ENCODE measurements around the gene UHRF2. TPM values are rescaled to one million over a fixed set of nuclear protein-coding genes. Genes with fewer than 3 reads are reported as not detected.

UHRF2 gene
- total RNA-seq, 1 experiment from 2014 or later, result 31.3 TPM

- H3K27ac ChIP-seq (ENCODE audit: low read length), result no peak overlapping the region
- H3K79me2 ChIP-seq (ENCODE audit: low read length), result no peaks in the 10 kb centered on the region
- H3K9ac ChIP-seq (ENCODE audit: low read length), result no peak overlapping the region
- CTCF ChIA-PET, result no interaction called here
- no peak overlapping the region for H3K4me2 ChIP-seq (ENCODE audit: low read length)
- BruUV-seq (replicated peaks), result no TSS peak
- H4K20me1 ChIP-seq (ENCODE audit: low read length), result no peaks in the 10 kb centered on the region
- no peaks in the 10 kb centered on the region for H3K9me2 ChIP-seq (replicated peaks; ENCODE audit: low read length)
- POLR2A ChIA-PET (ENCODE audit: unreplicated experiment), result no interaction called here
- peak overlapping the region; percentile 34; the same call in 1 of the 2 replicates for H2AFZ ChIP-seq (ENCODE audit: low read length)
- no peaks in the 10 kb centered on the region for H3K27me3 ChIP-seq (ENCODE audit: low read length)
- H3F3A ChIP-seq (ENCODE audit: low read length, unreplicated experiment), result no peaks in the 10 kb centered on the region
- ATAC-seq (no peak; the same call in 1 of the 2 replicates), DNase-seq (no peak)
- intact Hi-C loops (cut with micrococcal nuclease), result no loop called here
- H3K36me3 ChIP-seq (ENCODE audit: low read depth, low read length), result no peaks in the 10 kb centered on the region
- TF ChIP-seq EZH2 (IDR thresholded peaks at IDR 0.05; ENCODE audit: low read length, unreplicated experiment), result no peak
- TF ChIP-seq EZH2phosphoT487 (IDR thresholded peaks at IDR 0.05; ENCODE audit: borderline replicate concordance, low read length), result no peak
- TF ChIP-seq, protein P1, sequence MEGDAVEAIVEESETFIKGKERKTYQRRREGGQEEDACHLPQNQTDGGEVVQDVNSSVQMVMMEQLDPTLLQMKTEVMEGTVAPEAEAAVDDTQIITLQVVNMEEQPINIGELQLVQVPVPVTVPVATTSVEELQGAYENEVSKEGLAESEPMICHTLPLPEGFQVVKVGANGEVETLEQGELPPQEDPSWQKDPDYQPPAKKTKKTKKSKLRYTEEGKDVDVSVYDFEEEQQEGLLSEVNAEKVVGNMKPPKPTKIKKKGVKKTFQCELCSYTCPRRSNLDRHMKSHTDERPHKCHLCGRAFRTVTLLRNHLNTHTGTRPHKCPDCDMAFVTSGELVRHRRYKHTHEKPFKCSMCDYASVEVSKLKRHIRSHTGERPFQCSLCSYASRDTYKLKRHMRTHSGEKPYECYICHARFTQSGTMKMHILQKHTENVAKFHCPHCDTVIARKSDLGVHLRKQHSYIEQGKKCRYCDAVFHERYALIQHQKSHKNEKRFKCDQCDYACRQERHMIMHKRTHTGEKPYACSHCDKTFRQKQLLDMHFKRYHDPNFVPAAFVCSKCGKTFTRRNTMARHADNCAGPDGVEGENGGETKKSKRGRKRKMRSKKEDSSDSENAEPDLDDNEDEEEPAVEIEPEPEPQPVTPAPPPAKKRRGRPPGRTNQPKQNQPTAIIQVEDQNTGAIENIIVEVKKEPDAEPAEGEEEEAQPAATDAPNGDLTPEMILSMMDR (conservative IDR thresholded peaks at IDR 0.05; ENCODE audit: low read depth, low read length), result no peak
- H3K4me1 ChIP-seq (ENCODE audit: insufficient read depth, low read length), result 0 out of 2 replicates have a peak, but pooled peaks cover 8% of the 10 kb centered on the region
- H3K4me3 ChIP-seq (ENCODE audit: low read length), result no peak overlapping the region
- no peaks in the 10 kb centered on the region for H3K9me3 ChIP-seq (ENCODE audit: low read length)
Observed at GRCh38 chr9:6383551-6384225, 29.3 kb upstream of the UHRF2 start.

- intact Hi-C loops (cut with micrococcal nuclease), result no loop called here
- TF ChIP-seq, protein P1 (conservative IDR thresholded peaks at IDR 0.05; ENCODE audit: low read depth, low read length), result no peak
- no peak for TF ChIP-seq EZH2phosphoT487 (IDR thresholded peaks at IDR 0.05; ENCODE audit: borderline replicate concordance, low read length)
- no peak for TF ChIP-seq EZH2 (IDR thresholded peaks at IDR 0.05; ENCODE audit: low read length, unreplicated experiment)
- Histone ChIP-seq H3K36me3 (ENCODE audit: low read depth, low read length) (no peaks in the 10 kb centered on the region), H3K9me2 (replicated peaks; ENCODE audit: low read length) (no peaks in the 10 kb centered on the region), H3F3A (ENCODE audit: low read length, unreplicated experiment) (no peaks in the 10 kb centered on the region), H3K9ac (ENCODE audit: low read length) (no peak overlapping the region), H4K20me1 (ENCODE audit: low read length) (no peaks in the 10 kb centered on the region), H3K4me2 (ENCODE audit: low read length) (no peak overlapping the region), H3K4me3 (ENCODE audit: low read length) (no peak overlapping the region), H3K27me3 (ENCODE audit: low read length) (no peaks in the 10 kb centered on the region), H3K4me1 (ENCODE audit: insufficient read depth, low read length) (0 out of 2 replicates have a peak, but pooled peaks cover 8% of the 10 kb centered on the region), H3K9me3 (ENCODE audit: low read length) (no peaks in the 10 kb centered on the region), H3K79me2 (ENCODE audit: low read length) (no peaks in the 10 kb centered on the region), H2AFZ (ENCODE audit: low read length) (no peak overlapping the region), H3K27ac (ENCODE audit: low read length) (no peak overlapping the region)
- ATAC-seq (no peak; the same call in 1 of the 2 replicates), DNase-seq (no peak)
- POLR2A ChIA-PET (ENCODE audit: unreplicated experiment), result no interaction called here
- CTCF ChIA-PET, result no interaction called here
- BruUV-seq (replicated peaks), result no TSS peak
Observed at GRCh38 chr9:6384732-6385131, 28.3 kb upstream of the UHRF2 start.

- Histone ChIP-seq H3K79me2 (ENCODE audit: low read length) (no peaks in the 10 kb centered on the region), H3K36me3 (ENCODE audit: low read depth, low read length) (no peaks in the 10 kb centered on the region), H3K27me3 (ENCODE audit: low read length) (no peaks in the 10 kb centered on the region), H4K20me1 (ENCODE audit: low read length) (no peaks in the 10 kb centered on the region), H2AFZ (ENCODE audit: low read length) (no peak overlapping the region), H3K4me2 (ENCODE audit: low read length) (no peak overlapping the region), H3K4me3 (ENCODE audit: low read length) (no peak overlapping the region), H3F3A (ENCODE audit: low read length, unreplicated experiment) (no peaks in the 10 kb centered on the region), H3K4me1 (ENCODE audit: insufficient read depth, low read length) (no peaks in the 10 kb centered on the region; the same call in 1 of the 2 replicates), H3K9me3 (ENCODE audit: low read length) (no peaks in the 10 kb centered on the region), H3K27ac (ENCODE audit: low read length) (no peak overlapping the region), H3K9me2 (replicated peaks; ENCODE audit: low read length) (no peaks in the 10 kb centered on the region), H3K9ac (ENCODE audit: low read length) (no peak overlapping the region)
- BruUV-seq (replicated peaks), result no TSS peak
- CTCF ChIA-PET, result no interaction called here
- TF ChIP-seq, protein P1 (conservative IDR thresholded peaks at IDR 0.05; ENCODE audit: low read depth, low read length), result no peak
- TF ChIP-seq EZH2phosphoT487 (IDR thresholded peaks at IDR 0.05; ENCODE audit: borderline replicate concordance, low read length), result no peak
- TF ChIP-seq EZH2 (IDR thresholded peaks at IDR 0.05; ENCODE audit: low read length, unreplicated experiment), result no peak
- POLR2A ChIA-PET (ENCODE audit: unreplicated experiment), result no interaction called here
- DNase-seq (no peak), ATAC-seq (no peak)
- intact Hi-C loops (cut with micrococcal nuclease), result no loop called here
Observed at GRCh38 chr9:6399071-6399470, 13.9 kb upstream of the UHRF2 start.
